Lower lobe of right lung (tissue), 2 donors: Measurements from ENCODE around the gene AK9. TPM values are rescaled to one million over a fixed set of nuclear protein-coding genes. Genes with fewer than 3 reads are reported as not detected.

ENCODE experiments used
- ATAC-seq, 2 donors: fragments of 200-7000 bp; cut with Tn5 transposase; one replicate each; pipeline ENCODE4 v1.9.1; 2020 to 2022; ENCODE audit warnings: mild to moderate bottlenecking in 2 of 2, moderate library complexity in 2 of 2
- DNase-seq: peaks from one replicate; pipeline ENCODE4 v3.0.0-alpha.2; 2020
- H3K27ac ChIP-seq: fragments of 200-600 bp; one replicate; pipeline ENCODE4 v1.8.0; 2022
- H3K27me3 ChIP-seq: fragments of 200-600 bp; one replicate; pipeline ENCODE4 v1.8.0; 2022; ENCODE audit warnings: low read depth
- H3K36me3 ChIP-seq: fragments of 200-600 bp; one replicate; pipeline ENCODE4 v1.8.0; 2022; ENCODE audit warnings: mild to moderate bottlenecking
- H3K4me1 ChIP-seq: fragments of 200-600 bp; one replicate; pipeline ENCODE4 v1.8.0; 2022
- H3K4me3 ChIP-seq: fragments of 200-600 bp; one replicate; pipeline ENCODE4 v1.8.0; 2022; ENCODE audit warnings: mild to moderate bottlenecking
- H3K9me3 ChIP-seq: fragments of 200-600 bp; one replicate; pipeline ENCODE4 v1.8.0; 2022
- CTCF ChIP-seq: fragments of 200-600 bp; IDR thresholded peaks from one replicate; pipeline ENCODE4 v1.8.0; 2022; ENCODE audit warnings: antibody characterized with exemption, mild to moderate bottlenecking
- intact Hi-C: fragments of 100-400 bp; cut with DNase I; formaldehyde crosslinking; loops from one replicate; pipeline ENCODE4 v1.11.0; 2022
- total RNA-seq: library from RNA; stranded (reverse); fragmentation: NEBNext Ultra II Directional; extraction: Animal tissue kit (Norgen Biotek cat#: 25700); gene quantifications from one replicate; pipeline ENCODE4 v1.2.1, GENCODE V29; 2021
- donor health status: DM: no; HTN: yes; CAD: no; lungs with severe emphysema.

The AK9 gene
- total RNA-seq, 1 donor from 2014 or later: 13.9 TPM

GRCh38 chr6:109488001-109488400, 203.0 kb downstream of the AK9 start:
- no peak overlapping the region for H3K27ac ChIP-seq
- ATAC-seq (no peak), DNase-seq (no peak)
- H3K4me1 ChIP-seq: peaks cover 5% of the 10 kb centered on the region
- H3K4me3 ChIP-seq: no peak overlapping the region
- TF ChIP-seq CTCF: no peak
- no peaks in the 10 kb centered on the region for H3K27me3 ChIP-seq
- H3K9me3 ChIP-seq: no peaks in the 10 kb centered on the region
- intact Hi-C loops: no loop called here
- no peaks in the 10 kb centered on the region for H3K36me3 ChIP-seq

- no peak for ATAC-seq
- TF ChIP-seq CTCF: no peak
Observed at GRCh38 chr6:109486068-109486467, 204.9 kb downstream of the AK9 start.

GRCh38 chr6:109485266-109485935, 205.6 kb downstream of the AK9 start:
- intact Hi-C loops: no loop called here
- peaks cover 15% of the 10 kb centered on the region for H3K36me3 ChIP-seq
- no peaks in the 10 kb centered on the region for H3K27me3 ChIP-seq
- DNase-seq (no peak), ATAC-seq (no peak)
- H3K9me3 ChIP-seq: no peaks in the 10 kb centered on the region
- no peak overlapping the region for H3K4me3 ChIP-seq
- H3K27ac ChIP-seq: no peak overlapping the region
- peaks cover 25% of the 10 kb centered on the region for H3K4me1 ChIP-seq
- TF ChIP-seq CTCF: no peak

More at GRCh38 chr6:109486068-109486467, 204.9 kb downstream of the AK9 start:
- no peak overlapping the region for H3K4me3 ChIP-seq
- DNase-seq: no peak
- H3K4me1 ChIP-seq: peaks cover 19% of the 10 kb centered on the region
- H3K36me3 ChIP-seq: peaks cover 9% of the 10 kb centered on the region
- H3K9me3 ChIP-seq: no peaks in the 10 kb centered on the region
- intact Hi-C loops: no loop called here
- no peaks in the 10 kb centered on the region for H3K27me3 ChIP-seq
- H3K27ac ChIP-seq: no peak overlapping the region

GRCh38 chr6:109484122-109484521, 206.9 kb downstream of the AK9 start:
- Histone ChIP-seq H3K9me3 (no peaks in the 10 kb centered on the region), H3K27me3 (no peaks in the 10 kb centered on the region), H3K4me1 (peaks cover 38% of the 10 kb centered on the region), H3K27ac (peak overlapping the region; percentile 62), H3K36me3 (peaks cover 20% of the 10 kb centered on the region), H3K4me3 (no peak overlapping the region)
- DNase-seq (no peak), ATAC-seq (no peak)
- TF ChIP-seq CTCF: no peak
- intact Hi-C loops: no loop called here

GRCh38 chr6:109483735-109484057, 207.3 kb downstream of the AK9 start:
- no peak for ATAC-seq
- Histone ChIP-seq H3K4me3 (peak overlapping the region; percentile 85), H3K4me1 (peaks cover 42% of the 10 kb centered on the region), H3K9me3 (no peaks in the 10 kb centered on the region), H3K27ac (peak overlapping the region; percentile 62), H3K36me3 (peaks cover 20% of the 10 kb centered on the region), H3K27me3 (no peaks in the 10 kb centered on the region)
- intact Hi-C loops: no loop called here
- no peak for TF ChIP-seq CTCF
- no peak for DNase-seq
